OCI-LY1 (cell line): ENCODE results near the gene RTKN2.

Source experiments
- H2AFZ ChIP-seq: fragments of 200-600 bp; sonication (generic), shearing (Covaris generic); 2 replicates; pipeline ENCODE4 v1.6.0; 2014; ENCODE audit warnings: antibody characterized with exemption, mild to moderate bottlenecking, low read length
- H3F3A ChIP-seq: fragments of 200-600 bp; sonication (generic), shearing (Covaris generic); 2 replicates; pipeline ENCODE4 v1.6.0; 2014; ENCODE audit warnings: mild to moderate bottlenecking, antibody characterized with exemption, low read length, moderate library complexity; ENCODE audit not compliant: insufficient read depth
- H3K27ac ChIP-seq: fragments of 200-600 bp; sonication (generic); 2 replicates; pipeline ENCODE4 v1.5.1; 2014; ENCODE audit warnings: low read length, mixed run types, mild to moderate bottlenecking, low read depth; ENCODE audit not compliant: poor library complexity, severe bottlenecking
- H3K27me3 ChIP-seq: fragments of 200-600 bp; sonication (generic); 2 replicates; pipeline ENCODE4 v1.6.0; 2014; ENCODE audit warnings: antibody characterized with exemption, mild to moderate bottlenecking, low read length, moderate library complexity; ENCODE audit not compliant: insufficient read depth
- H3K36me3 ChIP-seq: fragments of 200-600 bp; sonication (generic); 2 replicates; pipeline ENCODE4 v1.6.1; 2014; ENCODE audit warnings: mild to moderate bottlenecking, antibody characterized with exemption, low read length, moderate library complexity, mixed read lengths; ENCODE audit not compliant: insufficient read depth
- H3K4me1 ChIP-seq: fragments of 200-600 bp; sonication (generic); 2 replicates; pipeline ENCODE4 v1.5.1; 2014; ENCODE audit warnings: mild to moderate bottlenecking, low read length, moderate library complexity; ENCODE audit not compliant: insufficient read depth, severe bottlenecking
- H3K4me2 ChIP-seq: fragments of 200-600 bp; sonication (generic), shearing (Covaris generic); 2 replicates; pipeline ENCODE4 v1.6.1; 2014; ENCODE audit warnings: low read length
- H3K4me3 ChIP-seq: fragments of 200-600 bp; sonication (generic); 2 replicates; pipeline ENCODE4 v1.5.1; 2014; ENCODE audit warnings: low read length, low read depth, mild to moderate bottlenecking, mixed read lengths; ENCODE audit not compliant: poor library complexity, severe bottlenecking
- H3K79me2 ChIP-seq: fragments of 200-600 bp; shearing (Covaris generic); 2 replicates; pipeline ENCODE4 v1.6.1; 2016; ENCODE audit warnings: mixed run types, low read length, mixed read lengths; ENCODE audit not compliant: insufficient read depth
- H3K9ac ChIP-seq: fragments of 200-600 bp; sonication (generic), shearing (Covaris generic); 2 replicates; pipeline ENCODE4 v1.6.1; 2014; ENCODE audit warnings: mild to moderate bottlenecking, low read length, mixed read lengths
- H3K9me2 ChIP-seq: fragments of 200-600 bp; sonication (generic), shearing (Covaris generic); 2 replicates; pipeline ENCODE4 v1.6.1; 2014; ENCODE audit warnings: low read depth, mild to moderate bottlenecking, low read length, mixed read lengths
- H3K9me3 ChIP-seq: fragments of 200-600 bp; shearing (Covaris generic); 2 replicates; pipeline ENCODE4 v1.6.1; 2014; ENCODE audit warnings: low read length, mixed read lengths
- H4K20me1 ChIP-seq: fragments of 200-600 bp; sonication (generic), shearing (Covaris generic); 2 replicates; pipeline ENCODE4 v1.6.0; 2016; ENCODE audit warnings: mild to moderate bottlenecking, low read length; ENCODE audit not compliant: insufficient read depth
- CTCF ChIP-seq: fragments of 200-600 bp; sonication (generic), shearing (Covaris generic); IDR thresholded peaks from 2 replicates; pipeline ENCODE4 v1.5.1; 2017; ENCODE audit warnings: mild to moderate bottlenecking, antibody characterized with exemption, low read length, moderate library complexity, mixed read lengths
- EZH2 ChIP-seq: fragments of 200-600 bp; sonication (generic), shearing (Covaris generic); IDR thresholded peaks from 2 replicates; pipeline ENCODE4 v1.8.0; 2017; ENCODE audit warnings: borderline replicate concordance, mixed run types, mild to moderate bottlenecking, antibody characterized with exemption, low read length, moderate library complexity, mixed read lengths

RTKN2 gene

GRCh38 chr10:62165803-62166202 lies 102.8 kb downstream of the RTKN2 start:
- Histone ChIP-seq H3K9ac (no peak overlapping the region), H3K9me3 (no peaks in the 10 kb centered on the region), H3K36me3 (no peaks in the 10 kb centered on the region), H3K27ac (no peak overlapping the region), H2AFZ (no peak overlapping the region), H3K27me3 (no peaks in the 10 kb centered on the region), H3F3A (no peaks in the 10 kb centered on the region), H3K4me2 (no peak overlapping the region), H4K20me1 (no peaks in the 10 kb centered on the region), H3K4me1 (peaks cover 22% of the 10 kb centered on the region), H3K9me2 (no peaks in the 10 kb centered on the region), H3K4me3 (no peak overlapping the region), H3K79me2 (no peaks in the 10 kb centered on the region)
- no peak for TF ChIP-seq EZH2
- TF ChIP-seq CTCF: no peak

GRCh38 chr10:62163024-62163423 lies 105.6 kb downstream of the RTKN2 start:
- Histone ChIP-seq H3K4me1 (peaks cover 27% of the 10 kb centered on the region), H3K27ac (no peak overlapping the region), H3K4me2 (no peak overlapping the region), H3F3A (no peaks in the 10 kb centered on the region), H3K9ac (no peak overlapping the region), H3K9me2 (no peaks in the 10 kb centered on the region), H2AFZ (no peak overlapping the region), H3K36me3 (no peaks in the 10 kb centered on the region), H3K4me3 (no peak overlapping the region), H3K27me3 (no peaks in the 10 kb centered on the region), H3K79me2 (no peaks in the 10 kb centered on the region), H4K20me1 (no peaks in the 10 kb centered on the region), H3K9me3 (no peaks in the 10 kb centered on the region)
- no peak for TF ChIP-seq EZH2
- TF ChIP-seq CTCF: no peak

- H3K36me3 ChIP-seq: no peaks in the 10 kb centered on the region
- TF ChIP-seq CTCF: no peak
- no peak for TF ChIP-seq EZH2
- no peak overlapping the region for H3K27ac ChIP-seq
- H3K9me3 ChIP-seq: no peaks in the 10 kb centered on the region
- H3K79me2 ChIP-seq: no peaks in the 10 kb centered on the region
- no peak overlapping the region for H3K4me3 ChIP-seq
- peaks cover 22% of the 10 kb centered on the region for H3K4me1 ChIP-seq
- no peak overlapping the region for H3K9ac ChIP-seq
- no peak overlapping the region for H3K4me2 ChIP-seq
- H4K20me1 ChIP-seq: no peaks in the 10 kb centered on the region
- no peaks in the 10 kb centered on the region for H3K9me2 ChIP-seq
- H3F3A ChIP-seq: no peaks in the 10 kb centered on the region
- H2AFZ ChIP-seq: no peak overlapping the region
- no peaks in the 10 kb centered on the region for H3K27me3 ChIP-seq
Observed at GRCh38 chr10:62162261-62162981, 106.2 kb downstream of the RTKN2 start.
